AG09319 (cell line): ENCODE measurements around the gene HPS4.
"Not testable (repeated sequence)": the region's sequence is repeated elsewhere in the genome, so short reads cannot be mapped to it uniquely, and the experiment has no call there.

Source experiments
- DNase-seq: peaks from one replicate; pipeline ENCODE4 v3.0.0-alpha.2; 2010; ENCODE audit warnings: low read depth; ENCODE audit errors: extremely low read depth
- CTCF ChIP-seq: IDR thresholded peaks from 2 replicates; pipeline ENCODE4 v1.5.1; 2011; ENCODE audit warnings: low read depth, mild to moderate bottlenecking, inconsistent platforms, low read length, moderate library complexity

Gene HPS4

DNA sequence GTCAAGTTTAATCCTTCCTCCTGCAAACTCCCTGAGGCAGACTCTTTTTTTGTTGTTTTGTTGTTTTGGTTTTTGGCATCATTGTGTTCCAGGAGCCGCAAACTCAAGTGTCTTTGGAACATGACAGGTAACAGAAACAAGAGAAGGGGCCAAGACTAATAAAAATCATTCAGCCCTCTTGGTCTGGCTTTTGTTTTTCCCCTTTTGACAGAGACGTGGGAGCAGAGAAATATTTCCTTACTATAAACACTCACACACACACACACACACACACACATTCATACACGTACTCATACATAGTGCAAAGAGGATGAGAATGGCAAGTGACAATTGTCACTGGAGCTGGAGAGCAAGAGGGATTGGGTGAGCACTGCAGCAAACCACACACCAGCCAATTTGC lies 65.0 kb downstream of the HPS4 start:
- DNase-seq: no peak
- TF ChIP-seq CTCF: no peak

DNA sequence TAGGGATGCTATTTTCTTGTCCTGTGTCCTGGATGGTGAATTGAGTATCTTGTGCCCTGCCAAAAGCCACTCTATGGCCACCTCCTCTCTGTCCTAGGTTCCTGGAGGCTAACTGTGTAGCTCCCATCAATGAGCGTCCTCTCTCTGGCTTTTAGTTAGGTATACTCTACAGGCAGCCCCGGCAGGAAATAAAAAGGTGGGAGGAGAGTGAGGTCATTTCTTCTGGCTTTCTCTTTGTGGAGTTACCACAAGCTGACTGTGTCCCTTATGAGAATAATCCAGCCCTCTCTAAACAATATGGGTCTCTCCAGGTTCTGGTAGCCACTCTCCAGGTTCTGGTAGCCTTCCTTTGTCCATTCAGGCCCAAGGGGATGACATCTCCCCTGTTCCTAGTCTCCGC lies 66.2 kb downstream of the HPS4 start:
- DNase-seq: no peak
- no peak for TF ChIP-seq CTCF

DNA sequence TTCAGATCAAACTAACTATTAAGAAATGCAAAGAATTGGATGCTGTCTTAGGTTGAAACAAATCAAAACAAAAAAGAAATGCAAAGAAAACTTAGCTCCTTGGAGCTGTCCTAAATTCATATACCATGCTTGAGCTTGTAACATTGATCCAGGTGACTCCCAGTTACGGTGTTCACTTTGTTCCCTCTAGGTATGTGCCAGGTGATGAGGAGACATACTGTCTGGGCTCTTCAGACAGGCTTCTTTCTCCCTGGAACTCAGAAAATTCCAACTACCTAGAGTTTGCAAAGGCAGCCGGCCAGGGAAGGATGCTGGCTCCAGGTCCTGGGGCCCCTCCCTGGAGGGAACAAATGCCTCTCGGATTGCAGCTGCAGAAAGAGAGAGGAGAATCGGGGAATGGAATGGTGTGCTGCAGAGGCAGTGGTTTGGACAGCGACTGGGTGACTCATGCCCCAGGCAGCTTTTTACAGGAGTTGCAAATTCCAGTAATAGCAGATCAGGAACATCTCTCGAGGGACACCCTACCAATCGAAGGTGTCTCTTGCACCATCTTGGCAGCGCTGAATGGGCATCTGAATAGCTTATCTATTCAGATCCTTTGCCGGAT lies 66.8 kb downstream of the HPS4 start:
- no peak for DNase-seq
- TF ChIP-seq CTCF: no peak

DNA sequence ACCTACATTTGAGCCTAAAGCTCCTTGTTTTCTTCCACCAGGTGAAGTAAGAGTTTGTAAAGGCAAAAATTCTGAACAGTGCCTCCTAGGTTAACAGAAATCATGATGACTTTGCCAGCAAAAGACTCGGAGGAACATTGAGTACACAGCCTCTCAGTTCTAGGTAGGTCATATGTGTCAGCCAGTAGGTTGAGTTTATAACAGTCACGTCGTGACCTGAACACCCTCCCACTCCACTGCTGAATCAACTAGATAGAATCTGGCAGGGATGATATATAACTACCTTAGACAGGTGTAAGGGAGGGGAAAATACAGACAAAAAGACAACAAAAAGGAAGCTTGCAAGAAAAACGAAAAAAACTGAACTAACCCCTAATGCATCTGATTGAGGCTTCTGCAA lies 67.3 kb downstream of the HPS4 start:
- TF ChIP-seq CTCF: no peak
- no peak for DNase-seq

- TF ChIP-seq CTCF: no peak
- DNase-seq: no peak
Observed at GRCh38 chr22:26414347-26414746, 69.2 kb downstream of the HPS4 start.

DNA sequence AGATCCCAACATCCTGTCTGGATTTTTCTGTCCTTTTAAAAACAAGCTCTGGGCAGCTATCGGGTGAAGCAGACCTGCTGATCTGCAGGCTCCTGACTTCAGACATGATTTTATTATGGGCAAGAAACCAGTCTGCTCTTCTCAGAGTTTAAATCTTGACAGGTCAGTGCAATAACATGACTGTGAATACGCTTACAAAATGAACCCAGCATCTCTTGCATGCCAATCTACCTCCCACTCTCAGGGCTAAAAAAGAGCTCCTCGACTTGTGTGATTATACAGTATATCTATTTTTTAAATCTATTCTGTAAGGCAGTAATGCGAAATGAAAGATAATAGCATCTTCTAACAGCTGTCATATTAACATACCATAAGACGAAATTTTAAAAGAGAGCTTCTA lies 73.2 kb downstream of the HPS4 start:
- TF ChIP-seq CTCF: no peak
- no peak for DNase-seq

DNA sequence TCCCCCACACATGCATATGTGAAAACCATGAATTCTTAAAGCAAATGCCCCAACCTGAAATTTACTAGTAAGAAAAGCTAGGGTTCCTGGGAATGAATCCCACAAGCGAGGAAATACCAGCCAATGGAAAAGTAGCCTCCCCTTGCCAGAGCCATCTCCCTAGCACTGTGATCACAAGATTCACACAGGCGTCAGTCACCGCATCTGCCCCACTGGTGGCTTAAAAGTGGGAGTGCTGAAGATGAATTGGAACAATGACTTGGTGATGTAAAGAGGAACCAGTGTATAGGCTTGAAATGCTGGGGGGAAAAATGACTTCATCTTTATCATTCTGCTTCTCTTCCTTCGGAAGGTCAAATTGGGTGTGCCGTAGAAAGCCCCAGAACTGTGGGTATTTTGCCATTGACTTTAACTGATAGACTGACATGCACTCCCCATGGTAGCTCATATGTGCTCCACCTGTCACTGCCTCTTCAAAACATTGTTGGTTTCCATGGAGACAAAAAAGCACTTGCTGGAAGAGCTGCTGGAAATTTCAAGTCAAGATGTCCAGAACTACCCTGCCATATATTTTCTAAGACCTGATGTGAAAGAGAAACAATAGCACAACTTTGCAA lies 73.8 kb downstream of the HPS4 start:
- no peak for TF ChIP-seq CTCF
- DNase-seq: no peak

DNA sequence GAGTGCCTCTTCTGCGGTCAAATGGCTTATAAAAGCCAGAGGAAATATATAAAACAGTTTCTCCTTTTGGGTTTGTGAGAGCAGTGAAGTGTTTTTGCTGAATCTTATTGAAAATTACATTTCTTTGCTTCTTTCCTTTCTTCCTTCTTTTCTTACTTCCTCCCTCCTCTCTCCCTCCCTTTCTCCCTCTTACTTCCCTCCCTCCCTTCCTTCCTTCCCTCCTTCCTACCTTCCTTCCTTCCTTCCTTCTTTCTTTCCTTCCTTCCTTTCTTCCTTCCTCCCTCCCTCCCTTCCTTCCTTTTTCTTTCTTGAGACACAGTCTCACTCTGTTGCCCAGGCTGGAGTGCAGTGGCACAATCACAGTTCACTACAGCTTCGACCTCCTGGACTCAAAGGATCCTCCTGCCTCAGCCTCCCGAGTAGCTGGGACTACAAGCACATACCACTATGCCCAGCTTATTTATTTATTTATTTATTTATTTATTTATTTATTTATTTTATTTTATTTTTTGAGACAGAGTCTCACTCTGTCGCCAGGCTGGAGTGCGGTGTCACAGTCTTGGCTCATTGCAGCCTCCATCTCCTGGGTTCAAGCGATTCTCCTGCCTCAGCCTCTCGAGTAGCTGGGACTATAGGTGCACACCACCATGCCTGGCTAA lies 74.9 kb downstream of the HPS4 start:
- DNase-seq: not testable (repeated sequence)
